Activated T-helper 1 cell treated with anti-CD3 and anti-CD28 coated beads, Interleukin-12 subunit alpha, Interleukin-12 subunit beta, Interleukin-2, Interleukin-4 antibody, amounts not matched to agents 30 ng/mL and 10 ng/mL and 1 ng/mL, durations not matched to agents 14 hours and 24 hours and 36 hours (primary cell): Measurements from ENCODE around the gene GEMIN2. TPM values are rescaled to one million over a fixed set of nuclear protein-coding genes. Genes with fewer than 3 reads are reported as not detected.

Source experiments
- DNase-seq: peaks from one replicate; pipeline ENCODE4 v3.0.0; 2021; ENCODE audit warnings: low spot score
- H3K27ac Mint-ChIP-seq: one replicate; pipeline ENCODE4 v1.8.0; 2021; ENCODE audit warnings: mild to moderate bottlenecking, mixed read lengths
- H3K27me3 Mint-ChIP-seq: one replicate; pipeline ENCODE4 v1.8.0; 2022; ENCODE audit warnings: mild to moderate bottlenecking, moderate library complexity, mixed read lengths; ENCODE audit not compliant: insufficient read depth
- H3K36me3 Mint-ChIP-seq: one replicate; pipeline ENCODE4 v1.8.0; 2021; ENCODE audit warnings: low read depth, mixed read lengths
- H3K4me1 Mint-ChIP-seq: one replicate; pipeline ENCODE4 v1.8.0; 2021; ENCODE audit warnings: low read depth, mixed read lengths
- H3K4me3 Mint-ChIP-seq: one replicate; pipeline ENCODE4 v1.8.0; 2021; ENCODE audit warnings: mild to moderate bottlenecking, moderate library complexity, mixed read lengths
- H3K9me3 Mint-ChIP-seq: one replicate; pipeline ENCODE4 v1.8.0; 2021; ENCODE audit warnings: mixed read lengths
- intact Hi-C: fragments of 100-400 bp; cut with micrococcal nuclease; formaldehyde crosslinking; loops from one replicate; pipeline ENCODE4 v1.15.1; 2024
- total RNA-seq: library from RNA; stranded (reverse); gene quantifications from 2 replicates; pipeline ENCODE4 v1.2.3, GENCODE V29; 2022

Gene GEMIN2
- total RNA-seq, 1 donor from 2014 or later = 22.2 TPM

DNA sequence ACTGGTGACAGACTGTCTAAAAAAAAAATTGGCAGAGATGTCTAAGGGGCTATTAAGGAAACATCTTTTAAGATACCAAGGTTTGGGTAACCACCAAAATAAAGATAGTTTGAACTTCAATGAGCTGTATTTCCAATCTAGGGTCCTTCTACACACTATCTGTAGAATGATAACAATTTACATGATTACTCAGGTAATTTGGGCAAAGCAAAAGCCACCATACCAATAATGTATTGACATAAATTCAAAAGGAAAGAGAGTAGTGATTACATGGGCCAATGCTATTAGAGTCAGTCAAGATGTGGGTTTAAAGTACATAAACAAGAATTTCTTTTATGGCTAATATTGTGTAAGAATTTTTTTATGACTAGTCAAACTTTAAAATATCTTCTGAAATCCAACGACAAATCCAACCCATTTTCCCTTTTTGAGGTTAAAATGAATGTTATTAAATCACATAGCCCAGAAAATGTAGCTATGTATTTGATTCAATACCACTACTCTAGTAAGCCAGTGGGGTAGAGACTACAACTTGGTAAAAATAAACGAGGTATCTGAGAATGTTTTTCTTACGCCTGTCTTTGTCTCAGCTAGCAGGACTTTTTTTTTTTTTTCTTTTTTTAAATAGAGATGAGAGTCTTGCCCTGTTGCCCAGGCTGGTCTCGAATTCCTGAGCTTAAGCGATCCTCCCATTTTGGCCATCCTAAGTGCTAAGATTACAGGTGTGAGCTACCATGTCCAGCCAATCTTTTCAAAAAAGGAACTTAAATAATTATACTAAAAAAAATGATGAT is 71.3 kb downstream of the GEMIN2 start:
- intact Hi-C loops = no loop called here
- H3K27ac Mint-ChIP-seq = no peak overlapping the region
- no peak for DNase-seq
- H3K9me3 Mint-ChIP-seq = no peaks in the 10 kb centered on the region
- peaks cover 31% of the 10 kb centered on the region for H3K36me3 Mint-ChIP-seq
- H3K4me3 Mint-ChIP-seq = no peak overlapping the region
- peaks cover 17% of the 10 kb centered on the region for H3K4me1 Mint-ChIP-seq
- H3K27me3 Mint-ChIP-seq = no peaks in the 10 kb centered on the region

Other genes starting within 250 kb of the GEMIN2 start
- gene SEC23A, start 11.1 kb upstream of the GEMIN2 start, total RNA-seq = 61.2 and 72.0 TPM in 2 replicates
- gene TRAPPC6B, start 56.0 kb downstream of the GEMIN2 start, total RNA-seq = 17.4 and 18.5 TPM in 2 replicates
- 111 and 116 TPM in 2 replicates for gene PNN, start 60.9 kb downstream of the GEMIN2 start, total RNA-seq
- gene MIA2, start 119.6 kb downstream of the GEMIN2 start, total RNA-seq = 22.6 and 23.8 TPM in 2 replicates